ENCODE measurements around the gene CD164.

DNA sequence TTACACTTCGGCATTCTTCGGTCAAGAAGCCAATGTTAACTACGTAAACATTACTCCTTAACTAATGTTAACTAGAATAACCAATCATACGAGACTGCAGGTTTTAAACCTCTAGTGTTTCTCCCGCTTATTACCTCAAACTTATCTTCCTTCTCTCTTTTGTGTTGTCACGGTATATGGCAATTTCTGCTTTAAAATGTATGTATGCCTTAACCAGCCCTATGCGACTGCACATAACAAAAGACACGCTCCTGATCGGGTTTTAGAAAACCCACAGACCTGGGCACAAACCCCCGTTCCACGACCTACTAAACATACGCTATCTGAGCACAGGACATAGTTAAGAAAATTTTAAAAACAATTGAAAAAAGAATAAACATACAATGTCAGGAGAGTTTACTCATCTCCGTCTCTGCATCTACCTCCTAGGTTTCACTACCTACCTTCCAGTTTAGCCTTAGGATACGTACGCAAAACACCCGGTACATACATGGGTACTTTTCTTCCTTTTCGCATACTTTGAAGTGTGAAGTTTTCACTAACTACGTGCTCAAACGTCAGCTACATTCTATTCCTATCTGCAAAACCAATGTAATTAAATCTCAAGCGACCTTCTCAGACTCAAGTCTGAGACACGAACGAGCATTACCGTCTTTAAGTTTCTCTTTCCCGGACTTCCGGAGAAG lies 1.1 kb downstream of the CD164 start:
- no peak for TF ChIP-seq EZH2phosphoT487 (conservative IDR thresholded peaks at IDR 0.05; ENCODE audit: low read length)
- TF ChIP-seq, protein P1, sequence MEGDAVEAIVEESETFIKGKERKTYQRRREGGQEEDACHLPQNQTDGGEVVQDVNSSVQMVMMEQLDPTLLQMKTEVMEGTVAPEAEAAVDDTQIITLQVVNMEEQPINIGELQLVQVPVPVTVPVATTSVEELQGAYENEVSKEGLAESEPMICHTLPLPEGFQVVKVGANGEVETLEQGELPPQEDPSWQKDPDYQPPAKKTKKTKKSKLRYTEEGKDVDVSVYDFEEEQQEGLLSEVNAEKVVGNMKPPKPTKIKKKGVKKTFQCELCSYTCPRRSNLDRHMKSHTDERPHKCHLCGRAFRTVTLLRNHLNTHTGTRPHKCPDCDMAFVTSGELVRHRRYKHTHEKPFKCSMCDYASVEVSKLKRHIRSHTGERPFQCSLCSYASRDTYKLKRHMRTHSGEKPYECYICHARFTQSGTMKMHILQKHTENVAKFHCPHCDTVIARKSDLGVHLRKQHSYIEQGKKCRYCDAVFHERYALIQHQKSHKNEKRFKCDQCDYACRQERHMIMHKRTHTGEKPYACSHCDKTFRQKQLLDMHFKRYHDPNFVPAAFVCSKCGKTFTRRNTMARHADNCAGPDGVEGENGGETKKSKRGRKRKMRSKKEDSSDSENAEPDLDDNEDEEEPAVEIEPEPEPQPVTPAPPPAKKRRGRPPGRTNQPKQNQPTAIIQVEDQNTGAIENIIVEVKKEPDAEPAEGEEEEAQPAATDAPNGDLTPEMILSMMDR (IDR thresholded peaks at IDR 0.05; ENCODE audit: insufficient read depth, low read length, poor library complexity, severe bottlenecking), result no peak

Measured in SU-DHL-6 (cell line).